Activated T-cell treated with anti-CD3 and anti-CD28 coated beads, Interleukin-2, amount 50 U/mL, for 72 hours (primary cell): ENCODE results near the gene KCNH2. TPM values are rescaled to one million over a fixed set of nuclear protein-coding genes. Genes with fewer than 3 reads are reported as not detected.

ENCODE experiments used
- ATAC-seq, 2 donors: fragments of 150-1000 bp; cut with Tn5 transposase; replicated peaks in 1 of 2; 2 replicates each; pipeline ENCODE4 v1.10.0; 2021; ENCODE audit warnings: moderate library complexity in 2 of 2, mild to moderate bottlenecking in 1 of 2
- DNase-seq, 2 donors: peaks; one replicate each; pipeline ENCODE4 v3.0.0; 2021 to 2022; ENCODE audit warnings: mixed read lengths in 1 of 2
- H3K27ac Mint-ChIP-seq: one replicate; pipeline ENCODE4 v1.8.0; 2022; ENCODE audit warnings: mild to moderate bottlenecking, moderate library complexity, mixed read lengths
- H3K27me3 Mint-ChIP-seq: one replicate; pipeline ENCODE4 v1.8.0; 2022; ENCODE audit warnings: low read depth, mixed read lengths
- H3K36me3 Mint-ChIP-seq, 2 donors: one replicate each; pipeline ENCODE4 v1.8.0; 2022; ENCODE audit warnings: mixed read lengths in 2 of 2, mild to moderate bottlenecking in 1 of 2; ENCODE audit not compliant: insufficient read depth in 2 of 2
- H3K4me1 Mint-ChIP-seq: one replicate; pipeline ENCODE4 v1.8.0; 2022; ENCODE audit warnings: low read depth, mixed read lengths
- H3K4me3 Mint-ChIP-seq, 2 donors: one replicate each; pipeline ENCODE4 v1.8.0; 2022; ENCODE audit warnings: mild to moderate bottlenecking in 2 of 2, mixed read lengths in 2 of 2, moderate library complexity in 2 of 2
- H3K9me3 Mint-ChIP-seq, 2 donors: one replicate each; pipeline ENCODE4 v1.8.0; 2022; ENCODE audit warnings: mixed read lengths in 2 of 2
- total RNA-seq, 2 donors: library from RNA; stranded (reverse); gene quantifications; one replicate each; pipeline ENCODE4 v1.2.3, GENCODE V29; 2022

KCNH2 gene
- total RNA-seq, 2 donors from 2014 or later, result 0.72 to 0.77 TPM

DNA sequence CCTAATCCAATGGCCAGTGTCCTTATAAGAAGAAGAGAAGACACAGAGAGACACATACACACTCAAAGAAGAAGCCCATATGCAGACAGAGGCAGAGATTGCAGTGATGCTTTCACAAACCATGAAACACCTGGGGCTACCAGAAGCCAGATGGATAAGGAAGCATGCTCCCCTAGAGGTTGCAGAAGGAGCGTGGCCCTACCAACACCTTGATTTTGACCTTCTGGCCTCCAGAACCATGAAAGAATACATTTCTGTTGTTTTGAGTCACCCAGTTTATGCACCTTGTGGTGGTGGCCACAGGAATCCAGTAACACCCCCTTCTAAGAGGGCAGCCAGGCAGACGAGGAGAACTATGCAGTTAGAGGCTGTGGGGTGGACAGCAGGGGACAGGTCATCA is 82.3 kb downstream of the KCNH2 start:
- no peak for DNase-seq
- Mint-ChIP-seq H3K36me3 (peaks cover 2 to 4% of the 10 kb centered on the region in 2 donors), H3K9me3 (peaks cover 0 to 6% of the 10 kb centered on the region in 2 donors), H3K4me1 (peaks cover 11% of the 10 kb centered on the region), H3K27ac (no peak overlapping the region), H3K27me3 (peaks cover 45% of the 10 kb centered on the region), H3K4me3 (no peak overlapping the region)
- ATAC-seq, result no peak

Other genes with a start within 250 kb of the KCNH2 start
- gene GIMAP5, start 240.9 kb downstream of the KCNH2 start, total RNA-seq, result 10 to 100 TPM; 43.5 to 50.5 TPM
- not detected for gene TMEM176B, start 178.0 kb downstream of the KCNH2 start, total RNA-seq
- under 1 TPM; 0.24 to 0.30 TPM for gene TMEM176A, start 177.6 kb downstream of the KCNH2 start, total RNA-seq
- not detected for gene AOC1, start 125.8 kb downstream of the KCNH2 start, total RNA-seq
- gene NOS3, start 12.7 kb upstream of the KCNH2 start, total RNA-seq, result 1 to 10 TPM; 6.8 to 8.1 TPM
- gene ATG9B, start 46.2 kb upstream of the KCNH2 start, total RNA-seq, result 10 to 100 TPM in 1 of 2 donors, 1 to 10 TPM in 1; 9.0 to 10.1 TPM
- gene ABCB8, start 50.1 kb upstream of the KCNH2 start, total RNA-seq, result 10 to 100 TPM; 46.6 to 49.6 TPM
- 10 to 100 TPM; 14.4 to 15.7 TPM for gene ASIC3, start 70.2 kb upstream of the KCNH2 start, total RNA-seq
- 10 to 100 TPM in 1 of 2 donors, 1 to 10 TPM in 1; 9.4 to 11.6 TPM for gene CDK5, start 79.6 kb upstream of the KCNH2 start, total RNA-seq
- gene SLC4A2, start 81.3 kb upstream of the KCNH2 start, total RNA-seq, result 10 to 100 TPM; 73.7 to 75.6 TPM
- gene FASTK, start 102.5 kb upstream of the KCNH2 start, total RNA-seq, result 10 to 100 TPM; 55.4 to 59.8 TPM
- gene TMUB1, start 105.2 kb upstream of the KCNH2 start, total RNA-seq, result 10 to 100 TPM; 67.3 to 68.5 TPM
- 10 to 100 TPM; 26.9 to 28.4 TPM for gene AGAP3, start 108.2 kb upstream of the KCNH2 start, total RNA-seq
- gene GBX1, start 189.4 kb upstream of the KCNH2 start, total RNA-seq, result not detected
- gene ASB10, start 208.9 kb upstream of the KCNH2 start, total RNA-seq, result not detected
- 1 to 10 TPM; 3.4 to 4.4 TPM for gene H2BK1, start 232.2 kb upstream of the KCNH2 start, total RNA-seq
- 10 to 100 TPM; 29.7 to 31.9 TPM for gene ABCF2, start 248.9 kb upstream of the KCNH2 start, total RNA-seq